B cell (primary cell): ENCODE measurements around the gene SUSD4.

ENCODE experiments used
- CTCF ChIP-seq: fragments of 200-600 bp; IDR thresholded peaks from one replicate; pipeline ENCODE4 v1.8.0; 2022; ENCODE audit warnings: antibody characterized with exemption, mild to moderate bottlenecking
- EZH2 ChIP-seq: IDR thresholded peaks from 2 replicates; pipeline ENCODE4 v1.6.1; 2012; ENCODE audit warnings: borderline replicate concordance, low read depth, mild to moderate bottlenecking, moderate library complexity, low read length; ENCODE audit not compliant: insufficient read depth, poor library complexity, severe bottlenecking

- TF ChIP-seq CTCF (no peak), EZH2 (no peak)
These were observed 32.7 kb downstream of the SUSD4 start for GRCh38 chr1:223331301-223331700.
